Spleen (tissue), 11 donors: ENCODE measurements around the gene TARP. TPM values are rescaled to one million over a fixed set of nuclear protein-coding genes. Genes with fewer than 3 reads are reported as not detected.

Source experiments
- polyA plus RNA-seq, 3 donors: library from polyadenylated mRNA; stranded (reverse); fragments of 200-250 nt; gene quantifications; one replicate each; pipeline ENCODE4 v1.2.1, GENCODE V29; 2013
- small RNA-seq, 4 donors: library from RNA; depleted of rRNA; stranded (forward); fragments of <200 nt; gene quantifications; one replicate each; pipeline ENCODE3, GENCODE V24; 2016
- total RNA-seq, 7 donors: library from RNA; depleted of rRNA in 3 of 7; stranded (reverse); fragments of >200 nt in 3 of 7; fragmentation: NEBNext Ultra II Directional in 4 of 7; extraction: Animal tissue kit (Norgen Biotek cat#: 25700) in 4 of 7; gene quantifications; one replicate each; pipeline versions ENCODE4 v1.1.0 to v1.2.1, GENCODE V29; 2016 to 2021
- donor health status: healthy with polysubstance abuse.
- donor health status: DM: no; HTN: no; CAD: no; lungs with moderate emphysema.
- donor health status: DM: no; HTN: no; CAD: no.
- donor health status: Bipolar disorder and iron deficiency.
- donor health status: healthy.
- donor health status: DM: no; HTN: no; CAD: no.
- donor health status: DM: yes; HTN: yes; CAD: no.

TARP gene

Small RNA genes lying within 50 kb of the gene (small RNA-seq; reads per million reads assigned to genes)
- gene TRGJ1 (0 reads per million in 4 donors), gene TRGJ2 (0 reads per million in 4 donors), gene TRGJP (0 reads per million in 4 donors), gene TRGJP1 (0 reads per million in 4 donors), gene TRGJP2 (0 reads per million in 4 donors), gene TRGVA (0 reads per million in 4 donors)

Other genes with a start within 250 kb of the TARP start
- gene STARD3NL, start 95.4 kb downstream of the TARP start, total RNA-seq: 10 to 100 TPM; 29.8 to 50.2 (median 38.8) TPM
- gene STARD3NL, start 95.4 kb downstream of the TARP start, polyA plus RNA-seq: 10 to 100 TPM; 19.8 to 30.6 (median 24.1) TPM